H1 (cell line): ENCODE data around the gene ERLIN1.

Experiments
- CEBPB ChIP-seq: IDR thresholded peaks from 2 replicates; pipeline ENCODE4 v1.6.1; 2012; ENCODE audit warnings: low read depth, low read length
- EP300 ChIP-seq, 2 experiments: IDR thresholded peaks; 1 replicate in 1 of 2; 2 replicates in 1 of 2; pipeline ENCODE4 v1.6.1; 2011 to 2012; ENCODE audit warnings: low read depth in 2 of 2, low read length in 2 of 2, mild to moderate bottlenecking in 2 of 2, borderline replicate concordance in 1 of 2, inconsistent platforms in 1 of 2, moderate library complexity in 1 of 2
- GABPA ChIP-seq: IDR thresholded peaks from 2 replicates; pipeline ENCODE4 v1.6.1; 2011; ENCODE audit warnings: mild to moderate bottlenecking, low read length, moderate library complexity, borderline replicate concordance; ENCODE audit not compliant: insufficient read depth
- POLR2AphosphoS5 ChIP-seq: IDR thresholded peaks from 2 replicates; pipeline ENCODE4 v1.6.1; 2011; ENCODE audit warnings: low read depth, low read length
- RBBP5 ChIP-seq: IDR thresholded peaks from 2 replicates; pipeline ENCODE4 v1.7.1; 2012; ENCODE audit warnings: low read depth, mild to moderate bottlenecking, inconsistent platforms, low read length, moderate library complexity, borderline replicate concordance
- RXRA ChIP-seq: IDR thresholded peaks from 2 replicates; pipeline ENCODE4 v1.6.1; 2011; ENCODE audit warnings: low read depth, mild to moderate bottlenecking, low read length, moderate library complexity; ENCODE audit not compliant: insufficient read depth
- TF ChIP-seq, protein P1 (sequence below), 3 experiments: IDR thresholded peaks; 1 replicate in 2 of 3; 2 replicates in 1 of 3; pipeline versions ENCODE4 v1.5.1 to v1.6.1; 2011; ENCODE audit warnings: low read length in 3 of 3, mild to moderate bottlenecking in 3 of 3, inconsistent platforms in 2 of 3, low read depth in 1 of 3, moderate library complexity in 1 of 3; ENCODE audit not compliant: insufficient read depth in 1 of 3; ENCODE audit errors: control extremely low read depth in 1 of 3
- TF ChIP-seq, protein P2 (sequence below): IDR thresholded peaks from 2 replicates; pipeline ENCODE4 v1.6.1; 2012; ENCODE audit warnings: low read length, inconsistent platforms

- TF ChIP-seq, protein P1, sequence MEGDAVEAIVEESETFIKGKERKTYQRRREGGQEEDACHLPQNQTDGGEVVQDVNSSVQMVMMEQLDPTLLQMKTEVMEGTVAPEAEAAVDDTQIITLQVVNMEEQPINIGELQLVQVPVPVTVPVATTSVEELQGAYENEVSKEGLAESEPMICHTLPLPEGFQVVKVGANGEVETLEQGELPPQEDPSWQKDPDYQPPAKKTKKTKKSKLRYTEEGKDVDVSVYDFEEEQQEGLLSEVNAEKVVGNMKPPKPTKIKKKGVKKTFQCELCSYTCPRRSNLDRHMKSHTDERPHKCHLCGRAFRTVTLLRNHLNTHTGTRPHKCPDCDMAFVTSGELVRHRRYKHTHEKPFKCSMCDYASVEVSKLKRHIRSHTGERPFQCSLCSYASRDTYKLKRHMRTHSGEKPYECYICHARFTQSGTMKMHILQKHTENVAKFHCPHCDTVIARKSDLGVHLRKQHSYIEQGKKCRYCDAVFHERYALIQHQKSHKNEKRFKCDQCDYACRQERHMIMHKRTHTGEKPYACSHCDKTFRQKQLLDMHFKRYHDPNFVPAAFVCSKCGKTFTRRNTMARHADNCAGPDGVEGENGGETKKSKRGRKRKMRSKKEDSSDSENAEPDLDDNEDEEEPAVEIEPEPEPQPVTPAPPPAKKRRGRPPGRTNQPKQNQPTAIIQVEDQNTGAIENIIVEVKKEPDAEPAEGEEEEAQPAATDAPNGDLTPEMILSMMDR (IDR thresholded peaks at IDR 0.05; ENCODE audit: control extremely low read depth in 1 of 3, insufficient read depth in 1 of 3, low read depth in 1 of 3, low read length in 3 of 3), result no peak
- TF ChIP-seq GABPA (no peak), RXRA (no peak), EP300 (IDR thresholded peaks at IDR 0.05; ENCODE audit: borderline replicate concordance in 1 of 2, low read depth in 2 of 2, low read length in 2 of 2) (no peak), POLR2AphosphoS5 (no peak), RBBP5 (no peak), CEBPB (no peak)
- TF ChIP-seq, protein P2, sequence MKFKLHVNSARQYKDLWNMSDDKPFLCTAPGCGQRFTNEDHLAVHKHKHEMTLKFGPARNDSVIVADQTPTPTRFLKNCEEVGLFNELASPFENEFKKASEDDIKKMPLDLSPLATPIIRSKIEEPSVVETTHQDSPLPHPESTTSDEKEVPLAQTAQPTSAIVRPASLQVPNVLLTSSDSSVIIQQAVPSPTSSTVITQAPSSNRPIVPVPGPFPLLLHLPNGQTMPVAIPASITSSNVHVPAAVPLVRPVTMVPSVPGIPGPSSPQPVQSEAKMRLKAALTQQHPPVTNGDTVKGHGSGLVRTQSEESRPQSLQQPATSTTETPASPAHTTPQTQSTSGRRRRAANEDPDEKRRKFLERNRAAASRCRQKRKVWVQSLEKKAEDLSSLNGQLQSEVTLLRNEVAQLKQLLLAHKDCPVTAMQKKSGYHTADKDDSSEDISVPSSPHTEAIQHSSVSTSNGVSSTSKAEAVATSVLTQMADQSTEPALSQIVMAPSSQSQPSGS, result no peak
These were observed 12.8 kb downstream of the ERLIN1 start for GRCh38 chr10:100173035-100173434.
